HUES64 (cell line): ENCODE measurements around the gene ASB16.
"Not testable (repeated sequence)": the region's sequence is repeated elsewhere in the genome, so short reads cannot be mapped to it uniquely, and the experiment has no call there.

ENCODE experiments used
- H3K27ac ChIP-seq: 2 replicates; pipeline ENCODE4 v1.7.0; 2013; ENCODE audit warnings: low read depth, low read length, inconsistent platforms
- H3K27me3 ChIP-seq: 2 replicates; pipeline ENCODE4 v1.6.1; 2013; ENCODE audit warnings: mild to moderate bottlenecking, low read length; ENCODE audit not compliant: insufficient read depth
- H3K36me3 ChIP-seq: 2 replicates; pipeline ENCODE4 v1.6.1; 2013; ENCODE audit warnings: mild to moderate bottlenecking, low read length; ENCODE audit not compliant: insufficient read depth
- H3K4me1 ChIP-seq: 2 replicates; pipeline ENCODE4 v1.6.1; 2013; ENCODE audit warnings: mild to moderate bottlenecking, low read length, moderate library complexity; ENCODE audit not compliant: insufficient read depth
- H3K4me3 ChIP-seq: 2 replicates; pipeline ENCODE4 v1.5.1; 2013; ENCODE audit warnings: mild to moderate bottlenecking, low read length, moderate library complexity
- H3K9ac ChIP-seq: 2 replicates; pipeline ENCODE4 v1.6.1; 2013; ENCODE audit warnings: mild to moderate bottlenecking, low read depth, low read length
- H3K9me3 ChIP-seq: 2 replicates; pipeline ENCODE4 v1.6.1; 2013; ENCODE audit warnings: low read depth, low read length; ENCODE audit not compliant: insufficient read depth
- WGBS: fragments of 150-250, 120-280 bp; methylation state at CpG from one replicate; pipeline ENCODE4 v1.1.7; 2013; ENCODE audit warnings: missing lambda C conversion rate; 5-methylcytosine and 5-hydroxymethylcytosine counted together

ASB16 gene

DNA sequence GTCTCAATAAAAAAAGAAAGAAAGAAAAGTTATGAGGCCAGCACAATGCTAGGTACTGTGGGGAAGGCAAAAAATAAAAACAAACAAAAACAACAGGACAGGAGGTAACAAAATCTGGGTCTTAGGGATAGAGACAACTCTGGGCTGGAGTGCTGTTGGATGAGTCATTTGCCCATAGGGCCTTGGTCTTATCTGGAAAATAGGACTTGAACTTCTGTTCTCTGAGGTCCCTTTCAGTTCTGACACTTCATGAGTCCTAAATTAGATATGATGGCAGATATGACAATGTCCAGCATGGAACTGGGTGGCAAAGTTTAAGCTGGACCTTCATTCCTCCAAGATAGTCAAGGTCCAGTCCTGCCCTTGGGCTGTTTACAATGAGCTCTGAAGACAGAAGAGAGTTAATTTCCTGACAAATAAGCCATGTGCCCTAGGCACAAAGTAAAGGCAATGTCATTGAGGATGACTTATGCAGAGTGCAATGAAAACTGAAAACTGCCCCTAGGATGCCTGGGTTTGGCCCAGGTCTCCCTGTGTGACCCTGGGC, 38.2 kb upstream of the ASB16 start:
- no peak overlapping the region for H3K9ac ChIP-seq
- H3K4me1 ChIP-seq: peaks cover under 1% of the 10 kb centered on the region; the same call in 1 of the 2 replicates
- no peaks in the 10 kb centered on the region for H3K36me3 ChIP-seq
- no peak overlapping the region for H3K27ac ChIP-seq
- H3K27me3 ChIP-seq: no peaks in the 10 kb centered on the region
- H3K9me3 ChIP-seq: no peaks in the 10 kb centered on the region
- no peak overlapping the region for H3K4me3 ChIP-seq

GRCh38 chr17:44133918-44134476, 36.5 kb upstream of the ASB16 start:
- no peak overlapping the region for H3K27ac ChIP-seq
- peaks cover 16% of the 10 kb centered on the region for H3K4me1 ChIP-seq
- no peaks in the 10 kb centered on the region for H3K27me3 ChIP-seq
- no peak overlapping the region for H3K4me3 ChIP-seq
- no peaks in the 10 kb centered on the region for H3K36me3 ChIP-seq
- H3K9ac ChIP-seq: no peak overlapping the region
- WGBS: 92% methylated on average over 4 of the region's 4 CpGs
- no peaks in the 10 kb centered on the region for H3K9me3 ChIP-seq

DNA sequence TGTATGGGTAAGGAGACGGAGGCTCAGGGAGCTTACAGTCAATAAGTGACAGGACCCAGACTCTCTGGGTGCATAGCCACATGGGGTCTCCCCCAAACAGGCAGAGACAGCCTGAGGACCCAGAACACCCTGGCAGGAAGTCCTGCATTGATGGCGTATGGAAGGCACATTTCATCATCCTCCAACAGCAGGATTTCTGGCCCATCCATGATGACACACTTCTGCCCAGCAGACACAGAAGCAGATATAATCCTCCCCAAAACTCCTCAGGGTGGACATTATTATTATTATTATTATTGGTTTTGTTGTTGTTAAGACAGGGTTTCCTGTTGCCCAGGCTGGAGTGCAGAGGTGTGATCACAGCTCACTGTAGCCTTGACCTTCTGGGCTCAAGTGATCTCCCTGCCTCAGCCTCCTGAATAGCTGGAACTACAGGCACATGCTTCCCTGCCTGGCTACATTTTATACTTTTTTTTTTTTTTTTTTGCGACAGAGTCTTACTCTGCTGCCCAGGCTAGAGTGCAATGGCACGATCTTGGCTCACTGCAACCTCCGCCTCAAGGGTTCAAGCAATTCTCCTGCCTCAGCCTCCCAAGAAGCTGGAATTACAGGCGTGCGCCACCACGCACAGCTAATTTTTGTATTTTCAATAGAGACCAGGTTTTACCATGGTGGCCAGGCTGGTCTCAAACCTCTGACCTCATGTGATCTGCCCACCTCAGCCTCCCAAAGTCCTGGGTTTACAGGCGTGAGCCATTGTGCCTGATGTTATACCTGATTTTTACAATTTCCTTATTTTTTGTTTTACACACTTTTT, 35.5 kb upstream of the ASB16 start:
- 92% methylated on average over 9 of the region's 9 CpGs for WGBS
- H3K27ac ChIP-seq: no peak overlapping the region

GRCh38 chr17:44137891-44138709, 32.4 kb upstream of the ASB16 start:
- H3K27ac ChIP-seq: peak overlapping the region; percentile 85

More for the DNA sequence above, 35.5 kb upstream of the ASB16 start:
- H3K9ac ChIP-seq: no peak overlapping the region
- no peaks in the 10 kb centered on the region for H3K36me3 ChIP-seq
- H3K4me3 ChIP-seq: no peak overlapping the region
- peaks cover 17% of the 10 kb centered on the region for H3K4me1 ChIP-seq
- no peaks in the 10 kb centered on the region for H3K27me3 ChIP-seq
- H3K9me3 ChIP-seq: no peaks in the 10 kb centered on the region

GRCh38 chr17:44143921-44144320, 26.6 kb upstream of the ASB16 start:
- not testable (repeated sequence) for H3K4me1 ChIP-seq, H3K9me3 ChIP-seq, H3K4me3 ChIP-seq, H3K27ac ChIP-seq, H3K9ac ChIP-seq, H3K27me3 ChIP-seq
- H3K36me3 ChIP-seq: peaks cover 41% of the 10 kb centered on the region
- 97% methylated on average over 8 of the region's 8 CpGs for WGBS

More at GRCh38 chr17:44137891-44138709, 32.4 kb upstream of the ASB16 start:
- H3K9ac ChIP-seq: peak overlapping the region; percentile 32; the same call in 1 of the 2 replicates
- 3% methylated on average over 19 of the region's 20 CpGs for WGBS
- H3K27me3 ChIP-seq: no peaks in the 10 kb centered on the region
- H3K9me3 ChIP-seq: no peaks in the 10 kb centered on the region
- H3K4me1 ChIP-seq: peaks cover 17% of the 10 kb centered on the region
- H3K36me3 ChIP-seq: no peaks in the 10 kb centered on the region
- H3K4me3 ChIP-seq: peak overlapping the region; percentile 35

DNA sequence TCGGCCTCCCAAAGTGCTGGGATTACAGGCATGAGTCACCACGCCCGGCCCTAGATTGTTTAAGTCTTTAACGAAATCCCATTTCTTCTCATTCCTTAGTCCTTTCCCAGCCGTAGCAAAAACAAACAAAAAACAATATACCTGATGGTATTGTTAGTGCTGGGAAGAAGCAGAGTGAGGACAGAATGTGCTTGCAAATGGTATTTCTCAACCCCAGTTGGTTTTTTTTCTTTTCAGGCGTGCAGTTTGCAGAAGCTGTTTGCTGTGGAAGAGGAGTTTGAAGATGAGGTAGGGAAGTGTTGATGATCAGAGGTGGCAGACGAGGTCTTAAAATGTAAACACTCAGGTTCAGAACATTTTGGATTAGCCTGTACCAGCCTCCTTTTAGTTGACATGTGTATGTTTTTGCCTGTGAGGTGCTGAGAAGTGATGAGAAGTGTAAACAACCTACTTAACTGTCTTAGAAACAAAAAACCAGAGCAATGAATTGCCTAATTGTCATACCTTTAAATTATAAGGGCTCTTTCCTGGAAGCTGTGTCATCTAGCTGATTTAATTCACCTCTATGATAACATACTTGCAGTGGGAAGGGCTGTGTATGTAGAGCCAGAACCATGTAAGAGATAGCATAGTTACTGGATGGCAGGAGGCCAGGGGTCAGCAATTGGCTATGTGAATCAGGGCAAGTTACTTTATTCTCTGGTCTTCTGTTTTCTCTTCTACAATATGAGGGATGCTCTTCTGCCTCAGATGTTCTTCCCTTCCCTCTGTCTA, 25.4 kb upstream of the ASB16 start:
- peaks cover 51% of the 10 kb centered on the region for H3K36me3 ChIP-seq
- no peaks in the 10 kb centered on the region for H3K27me3 ChIP-seq
- H3K27ac ChIP-seq: no peak overlapping the region
- 88% methylated on average over 6 of the region's 7 CpGs for WGBS
- no peaks in the 10 kb centered on the region for H3K9me3 ChIP-seq
- no peak overlapping the region for H3K9ac ChIP-seq
- no peak overlapping the region for H3K4me3 ChIP-seq
- H3K4me1 ChIP-seq: no peaks in the 10 kb centered on the region

DNA sequence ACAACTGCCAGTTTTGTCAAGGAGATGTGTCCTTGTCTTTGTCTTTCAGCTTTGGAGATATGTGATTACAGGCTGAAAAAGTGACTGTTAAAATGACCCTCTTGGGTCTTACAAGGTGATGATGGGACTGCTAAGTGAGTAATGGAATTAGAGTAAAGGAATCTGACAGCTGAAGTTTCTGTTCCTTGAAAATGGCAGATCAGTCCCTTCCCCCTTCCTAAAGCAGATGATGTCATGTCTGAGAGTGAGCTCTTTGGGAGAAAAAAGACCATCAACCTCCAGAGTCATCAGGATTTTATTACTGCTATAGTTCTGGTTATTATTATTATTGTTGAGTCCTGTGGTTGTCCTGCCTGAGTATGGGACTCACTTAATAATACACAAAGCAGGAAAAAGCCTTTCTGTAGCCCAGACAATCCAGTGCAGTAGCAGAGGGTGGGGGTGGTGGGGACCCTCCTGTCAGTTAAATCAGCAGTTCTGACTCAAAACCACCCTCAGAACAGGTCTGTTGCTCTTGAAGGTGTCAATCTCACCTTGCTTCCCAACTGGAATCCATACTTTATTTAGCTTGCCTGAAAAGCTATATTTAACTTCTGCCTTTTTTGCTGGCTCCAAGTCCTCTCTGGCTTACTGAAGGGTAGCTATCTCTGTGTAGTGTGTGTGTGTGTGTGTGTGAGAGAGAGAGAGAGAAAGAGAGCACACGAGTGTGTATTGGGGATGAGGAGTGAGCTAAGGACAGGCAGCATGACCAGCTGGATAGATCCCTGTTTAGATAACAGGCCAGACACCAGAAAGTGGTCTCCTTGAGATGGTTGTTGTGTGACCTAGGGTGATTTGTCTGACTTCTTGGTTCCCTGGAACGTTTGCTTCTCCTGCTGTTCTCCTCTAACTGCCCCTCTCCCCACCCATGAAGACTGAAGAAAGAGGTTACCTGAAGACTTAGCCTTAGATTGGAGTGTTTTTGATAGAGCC, 23.8 kb upstream of the ASB16 start:
- 74% methylated on average over 1 of the region's 2 CpGs for whole genome bisulfite sequencing
- H3K4me1 ChIP-seq: no peaks in the 10 kb centered on the region
- no peaks in the 10 kb centered on the region for H3K27me3 ChIP-seq
- H3K27ac ChIP-seq: no peak overlapping the region
- H3K4me3 ChIP-seq: no peak overlapping the region
- no peak overlapping the region for H3K9ac ChIP-seq
- peaks cover 60% of the 10 kb centered on the region for H3K36me3 ChIP-seq
- H3K9me3 ChIP-seq: no peaks in the 10 kb centered on the region

DNA sequence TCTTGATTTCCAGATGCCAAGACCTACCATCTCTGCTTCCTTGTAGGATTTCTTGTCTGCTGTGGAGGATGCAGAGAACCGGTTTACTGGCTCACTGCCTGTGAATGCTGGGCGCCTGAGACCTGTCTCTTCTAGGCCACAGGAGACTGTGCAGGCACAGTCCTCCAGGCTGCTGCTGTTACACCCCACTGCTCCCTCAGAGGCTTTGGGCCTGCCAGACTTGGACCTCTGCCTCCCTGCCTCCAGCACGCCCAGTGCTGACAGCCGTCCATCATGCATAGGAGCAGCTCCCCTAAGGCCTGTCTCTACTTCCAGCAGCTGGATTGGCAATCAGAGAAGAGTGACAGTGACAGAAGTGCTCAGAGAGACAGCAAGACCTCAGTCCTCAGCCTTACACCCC, 22.7 kb upstream of the ASB16 start:
- no peak overlapping the region for H3K9ac ChIP-seq

GRCh38 chr17:44149066-44149465, 21.4 kb upstream of the ASB16 start:
- H3K27me3 ChIP-seq, H3K4me3 ChIP-seq, H3K9me3 ChIP-seq, H3K4me1 ChIP-seq, H3K9ac ChIP-seq, H3K27ac ChIP-seq: not testable (repeated sequence)
- WGBS: 91% methylated on average over 3 of the region's 3 CpGs
- peaks cover 76% of the 10 kb centered on the region for H3K36me3 ChIP-seq

More for the DNA sequence above, 22.7 kb upstream of the ASB16 start:
- Histone ChIP-seq H3K36me3 (peaks cover 67% of the 10 kb centered on the region), H3K4me1 (no peaks in the 10 kb centered on the region), H3K27ac (no peak overlapping the region), H3K27me3 (no peaks in the 10 kb centered on the region), H3K4me3 (no peak overlapping the region), H3K9me3 (no peaks in the 10 kb centered on the region)
- WGBS: 94% methylated on average over 4 of the region's 4 CpGs
